Medulla oblongata (tissue), 1 donor: ENCODE measurements around the gene YKT6.

Source experiments
- DNase-seq: peaks from one replicate; pipeline ENCODE4 v3.0.0-alpha.2; 2015; ENCODE audit errors: extremely low spot score

Gene YKT6

DNA sequence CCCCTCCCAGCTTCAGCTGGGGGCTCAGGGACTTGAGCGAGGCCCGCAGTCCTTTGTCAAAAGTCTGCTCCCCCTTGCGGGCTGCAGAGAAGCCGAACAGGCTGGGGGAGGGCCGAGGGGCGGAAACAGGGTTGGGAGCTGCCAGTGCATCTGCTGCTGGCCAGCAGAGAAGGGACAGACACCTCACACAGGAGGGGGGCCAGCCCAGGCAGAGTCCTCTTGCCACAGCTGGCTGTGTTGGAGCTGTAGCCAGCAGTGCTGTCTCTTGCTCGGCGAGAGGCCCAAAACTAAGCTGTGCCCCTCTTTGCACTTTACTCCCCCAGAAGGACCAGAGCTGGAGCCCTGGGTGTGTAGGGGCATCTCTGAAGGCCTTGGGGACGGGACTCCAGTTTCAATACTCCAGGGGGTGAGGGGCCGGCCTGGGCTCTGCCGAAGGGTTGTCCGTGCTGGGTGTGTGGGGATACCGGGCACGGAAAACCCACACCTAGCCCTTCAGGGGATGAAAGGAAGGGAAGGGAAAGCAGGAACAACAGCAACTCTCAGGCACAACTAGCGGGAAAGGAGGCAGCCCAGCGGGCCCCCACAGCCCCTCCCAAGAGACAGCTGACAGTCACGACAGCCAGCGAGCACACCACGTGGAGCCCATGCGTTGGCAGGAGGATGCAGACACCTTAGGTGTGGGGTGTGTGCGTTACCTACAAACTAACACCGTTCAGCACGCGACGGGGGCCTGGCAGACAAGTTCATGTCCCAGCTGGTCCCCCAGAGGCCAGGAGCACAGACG, 17.8 kb downstream of the YKT6 start:
- DNase-seq: no peak

DNA sequence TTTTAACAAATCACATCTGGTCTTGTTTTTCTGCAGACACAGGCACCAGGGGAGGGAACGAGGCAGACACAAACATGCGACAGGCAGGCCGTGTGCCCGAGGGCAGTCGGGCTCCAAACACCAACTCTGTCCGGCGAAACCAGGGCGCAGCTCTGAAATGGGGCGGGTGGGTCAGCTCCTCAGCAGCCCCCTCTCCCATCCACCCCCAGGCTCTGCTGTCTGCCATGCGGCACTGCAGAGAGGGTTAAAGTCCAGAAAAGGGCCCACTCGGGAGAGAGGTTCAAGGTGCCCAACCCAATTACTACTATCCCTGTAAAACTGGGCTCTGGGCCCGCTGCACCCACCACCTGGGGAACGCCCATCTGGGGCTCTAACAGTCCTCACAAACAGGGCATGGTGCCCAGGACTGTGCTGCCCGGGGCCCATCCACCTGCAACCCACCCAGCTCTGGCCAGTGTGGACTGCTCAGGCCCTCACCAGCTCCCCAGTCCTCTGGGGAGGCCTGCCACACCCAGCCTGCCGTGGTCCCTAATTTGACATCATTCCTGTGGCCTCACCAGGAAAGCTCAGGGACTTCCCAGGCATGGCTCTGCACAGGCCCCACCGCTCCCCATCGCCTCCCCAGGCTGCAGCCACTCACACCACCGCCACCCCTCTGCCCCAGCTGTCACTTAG, 18.7 kb downstream of the YKT6 start:
- DNase-seq: no peak

- no peak for DNase-seq
Measured at GRCh38 chr7:44220046-44220357, 19.2 kb downstream of the YKT6 start.

GRCh38 chr7:44220358-44221112, 19.8 kb downstream of the YKT6 start:
- DNase-seq: no peak

- DNase-seq: no peak
Measured at GRCh38 chr7:44221231-44221791, 20.5 kb downstream of the YKT6 start.

- DNase-seq: no peak
Measured at GRCh38 chr7:44222074-44222473, 21.3 kb downstream of the YKT6 start.

GRCh38 chr7:44222776-44223261, 22.0 kb downstream of the YKT6 start:
- DNase-seq: no peak

DNA sequence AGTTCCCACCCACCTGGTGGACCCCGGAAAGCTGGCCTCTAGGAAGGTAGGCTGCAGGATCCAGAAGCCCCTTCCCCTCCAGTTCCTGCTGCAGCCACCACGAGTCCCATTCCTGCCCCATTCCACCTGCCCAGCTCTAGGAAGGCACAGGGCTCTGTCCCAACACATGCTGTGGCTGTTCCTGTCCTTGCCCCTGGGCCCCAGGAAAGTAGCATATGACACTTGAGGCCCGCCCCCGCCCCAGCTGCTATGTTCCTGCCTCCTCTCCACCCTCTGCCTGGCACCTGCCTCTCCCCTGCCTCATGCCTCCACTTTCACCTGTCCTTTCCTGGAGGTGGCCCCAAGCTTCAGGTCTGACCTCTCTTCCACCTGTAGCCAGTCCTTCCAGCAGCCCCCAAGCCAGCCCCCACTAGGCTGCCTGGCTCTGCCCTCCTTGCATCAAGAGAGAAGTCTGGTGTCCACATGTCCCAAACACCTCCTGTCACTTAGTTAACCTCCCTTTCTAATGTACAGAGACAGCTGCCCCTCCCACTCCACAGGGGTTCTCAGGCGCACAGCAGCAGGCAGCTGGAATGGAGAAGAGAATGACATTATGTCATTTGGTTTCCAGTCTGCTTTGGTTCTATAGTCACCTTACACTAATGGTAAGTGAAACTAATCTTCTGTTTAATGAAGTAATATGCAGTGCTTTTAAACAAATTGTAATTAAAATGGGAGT, 22.7 kb downstream of the YKT6 start:
- no peak for DNase-seq

GRCh38 chr7:44224080-44224973, 23.5 kb downstream of the YKT6 start:
- no peak for DNase-seq

GRCh38 chr7:44224974-44225565, 24.3 kb downstream of the YKT6 start:
- no peak for DNase-seq

- DNase-seq: no peak
Measured at GRCh38 chr7:44225566-44226395, 25.0 kb downstream of the YKT6 start.

GRCh38 chr7:44226396-44226753, 25.6 kb downstream of the YKT6 start:
- no peak for DNase-seq

- no peak for DNase-seq
Measured at GRCh38 chr7:44227911-44228310, 27.1 kb downstream of the YKT6 start.

- no peak for DNase-seq
Measured at GRCh38 chr7:44228571-44229350, 28.0 kb downstream of the YKT6 start.

DNA sequence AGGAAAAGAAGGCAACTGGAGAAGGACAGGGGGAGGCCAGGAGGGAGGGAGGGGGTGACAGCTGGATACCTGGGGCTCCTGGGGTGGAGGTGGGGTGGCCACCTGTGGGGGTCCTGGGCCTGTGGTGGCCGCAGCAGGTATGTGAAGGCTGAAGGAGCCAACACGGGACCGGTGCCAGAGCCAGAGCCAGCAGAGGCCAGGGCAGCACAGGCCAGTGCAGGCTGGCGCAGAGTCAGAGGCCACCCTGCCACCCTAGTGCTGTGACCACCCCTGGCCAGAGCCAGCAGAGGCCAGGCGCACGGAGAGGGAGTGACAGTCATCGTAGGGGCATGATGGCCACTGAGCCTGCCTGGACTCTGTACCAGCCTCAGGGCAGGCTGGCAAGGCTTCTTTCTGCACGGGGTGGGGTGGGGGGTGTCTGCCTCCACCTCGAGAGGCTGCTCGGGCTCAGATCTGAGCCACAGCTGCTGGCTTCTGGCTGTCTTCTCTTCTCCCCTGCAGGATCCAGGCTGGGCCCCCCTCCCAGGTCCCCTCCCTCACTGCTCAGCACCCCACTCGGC, 28.8 kb downstream of the YKT6 start:
- DNase-seq: no peak

- DNase-seq: no peak
Measured at GRCh38 chr7:44230286-44230685, 29.5 kb downstream of the YKT6 start.

GRCh38 chr7:44231088-44231487, 30.3 kb downstream of the YKT6 start:
- no peak for DNase-seq

DNA sequence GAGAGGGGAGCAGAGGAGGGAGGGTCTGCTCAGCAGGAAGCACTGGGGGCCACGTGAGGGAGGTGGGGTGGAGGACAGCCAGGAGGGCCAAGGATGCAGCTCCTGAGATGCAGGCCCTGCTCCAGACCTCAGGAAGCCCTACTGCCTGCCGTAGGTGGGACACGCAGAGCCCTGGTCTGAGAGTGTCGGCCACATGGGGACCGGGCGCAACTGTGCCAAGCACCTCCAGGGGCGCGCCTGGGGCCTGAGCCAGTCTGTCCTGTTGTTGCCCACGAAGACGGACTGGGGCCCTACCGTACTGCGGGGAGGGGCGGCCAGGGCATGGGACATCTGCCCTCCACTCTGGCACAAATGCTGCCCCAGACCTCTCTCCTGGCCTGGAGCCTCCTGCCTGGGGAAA, 31.6 kb downstream of the YKT6 start:
- no peak for DNase-seq
